GM19193 (cell line): ENCODE measurements around the gene SRSF4.

Experiments used
- POLR2A ChIP-seq: IDR thresholded peaks from 4 replicates; pipeline ENCODE4 v1.6.1; 2011; ENCODE audit not compliant: insufficient read depth, insufficient read length; ENCODE audit errors: extremely low read depth

The SRSF4 gene

GRCh38 chr1:29156543-29157268, 25.0 kb downstream of the SRSF4 start:
- TF ChIP-seq POLR2A: no peak

- TF ChIP-seq POLR2A: no peak
These were observed 29.5 kb downstream of the SRSF4 start for GRCh38 chr1:29152046-29152805.

GRCh38 chr1:29148656-29149491, 32.8 kb downstream of the SRSF4 start:
- TF ChIP-seq POLR2A: no peak

GRCh38 chr1:29145739-29146437, 35.8 kb downstream of the SRSF4 start:
- TF ChIP-seq POLR2A: no peak

GRCh38 chr1:29144178-29144577, 37.5 kb downstream of the SRSF4 start:
- TF ChIP-seq POLR2A: no peak

GRCh38 chr1:29142714-29143113, 39.0 kb downstream of the SRSF4 start:
- no peak for TF ChIP-seq POLR2A

GRCh38 chr1:29136391-29136915, 45.2 kb downstream of the SRSF4 start:
- no peak for TF ChIP-seq POLR2A

GRCh38 chr1:29134695-29135028, 47.0 kb downstream of the SRSF4 start:
- TF ChIP-seq POLR2A: no peak

GRCh38 chr1:29133861-29134694, 47.6 kb downstream of the SRSF4 start:
- no peak for TF ChIP-seq POLR2A

GRCh38 chr1:29129916-29130315, 51.8 kb downstream of the SRSF4 start:
- no peak for TF ChIP-seq POLR2A

- TF ChIP-seq POLR2A: no peak
These were observed 53.0 kb downstream of the SRSF4 start for GRCh38 chr1:29128739-29129138.

- TF ChIP-seq POLR2A: no peak
These were observed 55.5 kb downstream of the SRSF4 start for GRCh38 chr1:29126198-29126597.

- TF ChIP-seq POLR2A: no peak
These were observed 55.9 kb downstream of the SRSF4 start for GRCh38 chr1:29125788-29126187.

GRCh38 chr1:29125237-29125641, 56.5 kb downstream of the SRSF4 start:
- TF ChIP-seq POLR2A: no peak
